H1 (cell line): ENCODE data around the gene OGDH. TPM values are rescaled to one million over a fixed set of nuclear protein-coding genes. Genes with fewer than 3 reads are reported as not detected.

Source experiments
- SIX5 ChIP-seq: IDR thresholded peaks from 2 replicates; pipeline ENCODE4 v1.6.1; 2011; ENCODE audit warnings: mild to moderate bottlenecking, low read depth, low read length
- TAF7 ChIP-seq: optimal IDR thresholded peaks from 2 replicates; pipeline ENCODE3; 2011; ENCODE audit warnings: low read depth, mild to moderate bottlenecking, inconsistent platforms, low read length, moderate library complexity, borderline replicate concordance
- polyA plus RNA-seq, 7 experiments: library from polyadenylated mRNA; depleted of rRNA in 3 of 7; stranded (reverse) in 5 of 7; unstranded in 2 of 7; fragments of >200 nt in 5 of 7; fragments of 200-250 nt in 2 of 7; gene quantifications; 1 replicate in 5 of 7; 2 replicates in 1 of 7; 4 replicates in 1 of 7; pipeline versions ENCODE4 v1.2.1 to v1.2.3, GENCODE V29; 2011 to 2013; ENCODE audit warnings: missing spikeins in 2 of 7, mixed read lengths in 2 of 7
- total RNA-seq: library from RNA; stranded (reverse); fragmentation: NEBNext Ultra II Directional; extraction: Animal tissue kit (Norgen Biotek cat#: 25700); gene quantifications from 2 replicates; pipeline ENCODE4 v1.2.1, GENCODE V29; 2021

The OGDH gene
- total and polyA plus RNA-seq, 2 of the 8 experiments (the other 6 are each of a cell fraction or from before 2014, with no cell fraction given) = 71.6 to 91.6 TPM

GRCh38 chr7:44706788-44707557, 100.5 kb downstream of the OGDH start (continued):
- no peak for TF ChIP-seq SIX5
- no peak for TF ChIP-seq TAF7
- TF ChIP-seq, all 59 proteins: peak for 0
